OCI-LY1 (cell line): ENCODE results near the gene ADAMTSL2.

ENCODE experiments used
- CTCF ChIP-seq: fragments of 200-600 bp; sonication (generic), shearing (Covaris generic); IDR thresholded peaks from 2 replicates; pipeline ENCODE4 v1.5.1; 2017; ENCODE audit warnings: mild to moderate bottlenecking, antibody characterized with exemption, low read length, moderate library complexity, mixed read lengths
- EZH2 ChIP-seq: fragments of 200-600 bp; sonication (generic), shearing (Covaris generic); IDR thresholded peaks from 2 replicates; pipeline ENCODE4 v1.8.0; 2017; ENCODE audit warnings: borderline replicate concordance, mixed run types, mild to moderate bottlenecking, antibody characterized with exemption, low read length, moderate library complexity, mixed read lengths

- TF ChIP-seq CTCF: no peak
- no peak for TF ChIP-seq EZH2
These were observed 70.4 kb downstream of the ADAMTSL2 start for GRCh38 chr9:133604856-133605255.
